NCI-H510A treated with DMSO at 0.1 percent for 48 hours (cell line): Measurements from ENCODE around the gene MAGI3.
"Not testable (repeated sequence)": the region's sequence is repeated elsewhere in the genome, so short reads cannot be mapped to it uniquely, and the experiment has no call there.

ENCODE experiments used
- DNase-seq: peaks from one replicate; lab custom pipeline; 2025; lab: John Stamatoyannopoulos, UW

Gene MAGI3

GRCh38 chr1:113444857-113445256 lies 54.5 kb downstream of the MAGI3 start:
- DNase-seq: no peak

DNA sequence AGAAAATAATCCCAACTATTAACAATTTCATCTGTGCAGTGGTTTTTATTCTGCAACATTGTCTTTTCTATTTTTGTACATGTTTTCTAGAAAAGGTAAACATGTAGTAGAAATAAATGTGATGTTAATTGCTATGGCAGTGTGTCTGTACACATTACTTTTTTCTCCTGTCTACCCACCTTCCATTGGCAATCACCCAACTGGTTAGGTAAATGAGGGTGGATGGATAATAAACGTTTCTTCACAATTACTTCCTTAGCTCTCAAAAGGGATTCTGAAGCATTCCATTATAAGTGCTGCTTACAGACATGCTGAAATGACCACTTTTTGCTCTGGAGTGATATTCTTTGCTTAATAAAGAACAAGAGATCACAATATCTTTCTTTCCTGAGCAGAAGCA lies 61.4 kb downstream of the MAGI3 start:
- DNase-seq: no peak

GRCh38 chr1:113452921-113453770 lies 62.8 kb downstream of the MAGI3 start:
- DNase-seq: peak; percentile 36

DNA sequence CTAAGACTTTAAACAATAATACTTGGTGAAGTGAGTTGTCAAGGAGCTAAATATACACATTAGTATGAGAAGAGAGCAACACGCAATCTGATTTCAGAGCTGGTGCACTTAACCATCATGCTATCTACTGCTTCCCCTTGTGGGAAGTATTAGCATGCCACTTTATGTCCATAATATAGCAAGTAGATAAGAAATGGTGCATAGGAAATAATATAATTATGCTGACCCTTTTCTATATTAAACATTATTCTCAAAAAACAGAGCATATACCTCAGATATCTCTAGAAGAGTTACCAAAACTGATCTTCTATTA lies 63.4 kb downstream of the MAGI3 start:
- no peak for DNase-seq

- no peak for DNase-seq
Observed at GRCh38 chr1:113455374-113455773, 65.1 kb downstream of the MAGI3 start.

DNA sequence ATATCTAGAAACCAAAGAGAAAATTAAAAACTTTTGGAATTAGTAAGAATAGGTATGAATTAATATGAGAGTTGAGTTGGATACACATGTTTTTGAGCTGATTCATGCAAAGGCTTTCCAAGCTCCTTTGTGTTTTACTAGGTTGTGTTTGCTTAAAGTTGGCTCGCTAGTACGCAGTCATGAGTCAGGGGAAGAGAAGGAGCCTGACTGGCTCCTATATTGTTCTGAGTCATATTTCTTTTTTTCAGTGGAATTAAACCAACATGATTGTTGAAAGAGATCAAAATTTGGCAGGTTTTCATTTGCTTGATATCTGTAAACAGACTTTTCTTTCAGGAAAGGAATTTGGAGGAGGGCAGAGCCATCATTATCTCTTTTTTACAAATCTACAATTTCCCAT lies 66.7 kb downstream of the MAGI3 start:
- no peak for DNase-seq

- DNase-seq: no peak
Observed at GRCh38 chr1:113459279-113459678, 69.0 kb downstream of the MAGI3 start.

GRCh38 chr1:113467991-113468390 lies 77.7 kb downstream of the MAGI3 start:
- DNase-seq: no peak

DNA sequence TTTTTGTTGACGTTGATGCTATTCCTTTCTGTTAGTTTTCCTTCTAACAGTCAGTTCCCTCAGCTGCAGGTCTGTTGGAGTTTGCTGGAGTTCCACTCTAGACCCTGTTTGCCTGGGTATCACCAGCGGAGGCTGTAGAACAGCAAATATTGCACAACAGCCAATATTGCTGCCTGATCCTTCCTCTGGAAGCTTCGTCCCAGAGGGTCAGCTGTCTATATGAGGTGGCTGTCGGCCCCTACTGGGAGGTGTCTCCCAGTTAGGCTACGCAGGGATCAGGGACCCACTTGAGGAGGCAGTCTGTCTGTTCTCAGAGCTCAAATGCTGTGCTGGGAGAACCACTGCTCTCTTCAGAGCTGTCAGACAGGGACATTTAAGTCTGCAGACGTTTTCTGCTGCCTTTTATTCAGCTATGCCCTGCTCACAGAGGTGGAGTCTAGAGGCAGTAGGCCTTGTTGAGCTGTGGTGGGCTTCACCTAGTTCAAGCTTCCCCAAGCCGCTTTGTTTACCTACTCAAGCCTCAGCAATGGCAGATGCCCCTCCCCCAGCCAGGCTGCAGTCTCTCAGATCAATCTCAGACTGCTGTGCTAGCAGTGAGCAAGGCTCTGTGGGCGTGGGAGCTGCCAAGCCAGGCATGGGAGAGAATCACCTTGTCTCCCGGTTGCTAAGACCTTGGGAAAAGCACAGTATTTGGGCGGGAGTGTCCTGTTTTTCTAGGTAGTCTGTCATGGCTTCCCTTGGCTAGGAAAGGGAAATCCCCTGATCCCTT lies 88.3 kb downstream of the MAGI3 start:
- DNase-seq: not testable (repeated sequence)

DNA sequence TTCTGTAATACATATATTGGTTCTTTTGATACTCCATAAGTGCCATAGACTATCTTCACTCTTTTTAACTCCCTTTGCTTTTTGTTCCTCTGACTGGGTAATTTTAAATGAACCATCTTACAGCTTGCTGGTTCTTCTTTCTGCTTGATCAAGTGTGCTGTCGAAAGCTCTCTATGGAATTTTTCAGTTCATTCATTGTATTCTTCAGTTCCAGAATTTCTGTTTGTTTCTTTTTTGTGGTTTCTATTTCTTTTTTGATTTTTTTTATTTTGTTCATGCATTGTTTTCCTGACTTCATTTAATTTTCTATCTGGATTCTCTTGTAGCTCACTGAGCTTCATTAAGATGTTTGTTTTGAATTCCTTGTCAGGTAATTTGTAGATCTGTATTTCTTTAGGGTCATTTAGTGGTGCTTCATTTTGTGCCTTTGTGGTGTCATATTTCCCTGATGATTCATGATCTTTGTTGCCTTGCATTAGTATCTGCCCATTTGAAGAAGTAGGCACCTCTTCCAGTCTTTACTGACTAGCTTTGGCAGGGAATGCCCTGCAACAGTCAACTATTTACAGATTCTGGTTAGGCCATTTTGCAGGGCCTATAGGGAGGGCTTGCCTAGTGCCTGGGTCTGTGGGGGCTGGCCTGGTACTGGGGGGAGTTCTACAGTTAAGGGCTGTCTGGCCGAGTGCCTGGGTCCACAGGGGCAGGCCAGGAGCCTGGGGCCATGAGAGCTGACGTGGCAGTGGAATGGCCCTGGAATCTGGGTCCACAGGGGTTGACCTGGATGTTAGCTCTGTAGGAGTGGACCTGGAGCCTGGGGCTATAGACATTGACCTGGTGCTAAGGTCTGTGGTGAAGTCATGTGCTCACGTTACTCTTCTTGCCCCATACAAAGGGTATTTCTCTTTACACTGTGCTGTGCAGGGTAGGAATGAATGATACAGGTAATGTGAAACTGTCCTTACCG lies 89.7 kb downstream of the MAGI3 start:
- no peak for DNase-seq

DNA sequence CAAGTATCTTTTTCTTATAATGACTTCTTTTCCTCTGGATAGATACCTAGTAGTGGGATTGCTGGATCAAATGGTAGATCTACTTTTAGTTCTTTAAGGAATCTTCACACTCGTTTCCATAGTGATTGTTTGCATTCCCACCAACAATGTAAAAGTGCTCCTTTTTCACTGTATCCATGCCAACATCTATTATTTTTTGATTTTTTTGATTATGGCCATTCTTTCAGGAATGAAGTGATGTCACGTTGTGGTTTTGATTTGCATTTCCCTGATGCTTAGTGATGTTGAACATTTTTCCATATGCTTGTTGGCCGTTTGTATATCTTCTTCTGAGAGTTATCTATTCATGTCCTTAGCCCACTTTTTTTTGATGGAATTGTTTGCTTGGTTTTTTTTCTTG lies 94.8 kb downstream of the MAGI3 start:
- DNase-seq: not testable (repeated sequence)

GRCh38 chr1:113488576-113489177 lies 98.4 kb downstream of the MAGI3 start:
- DNase-seq: no peak

DNA sequence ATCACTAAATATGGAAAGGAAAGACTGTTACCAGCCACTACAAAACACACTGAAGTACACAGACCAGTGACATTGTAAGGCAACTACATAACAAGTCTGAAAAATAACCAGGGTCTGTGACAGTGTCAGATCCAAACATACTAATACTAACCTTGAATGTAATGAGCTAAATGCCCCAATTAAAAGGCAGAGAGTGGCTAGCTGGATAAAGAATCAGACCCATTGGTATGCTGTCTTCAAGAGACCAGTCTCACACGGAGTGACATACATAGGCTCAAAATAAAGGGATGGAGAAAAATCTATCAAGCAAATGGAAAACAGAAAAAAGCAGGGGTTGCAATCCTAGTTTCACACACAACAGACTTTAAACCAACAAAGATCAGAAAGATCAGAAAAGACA lies 100.1 kb downstream of the MAGI3 start:
- no peak for DNase-seq

DNA sequence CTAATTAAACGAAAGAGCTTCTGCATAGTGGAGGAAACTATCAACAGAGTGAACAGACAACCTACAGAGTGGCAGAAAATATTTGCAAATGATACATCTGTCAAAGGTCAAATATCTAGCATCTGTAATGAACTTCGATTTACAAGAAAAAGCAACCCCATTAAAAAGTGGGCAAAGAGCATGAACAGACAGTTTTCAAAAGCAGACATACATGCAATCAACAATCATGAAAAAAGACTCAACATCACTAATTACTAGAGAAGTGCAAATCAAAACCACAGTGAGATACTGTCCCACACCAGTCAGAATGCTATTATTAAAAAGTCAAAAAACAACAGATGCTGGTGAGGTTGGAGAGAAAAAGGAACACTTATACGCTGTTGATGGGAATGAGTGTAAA lies 103.2 kb downstream of the MAGI3 start:
- DNase-seq: no peak

DNA sequence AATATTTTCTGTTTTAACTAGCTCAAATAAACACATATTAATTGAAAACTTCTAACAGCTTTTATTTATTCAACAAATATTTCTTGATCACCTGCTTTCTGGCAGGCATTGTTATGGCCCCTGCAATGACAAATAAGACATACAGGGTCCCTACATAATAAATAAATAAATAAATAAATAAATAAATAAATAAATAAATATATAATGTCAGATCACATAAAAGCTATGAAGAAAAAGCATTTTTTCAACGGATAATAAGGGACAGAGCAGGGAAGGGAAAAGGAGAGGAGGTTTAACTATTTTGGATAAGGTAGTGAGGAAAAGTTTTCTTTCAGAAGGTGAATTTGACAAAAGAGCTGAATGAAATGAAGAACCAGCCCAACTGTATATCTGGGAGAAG lies 115.0 kb downstream of the MAGI3 start:
- no peak for DNase-seq

DNA sequence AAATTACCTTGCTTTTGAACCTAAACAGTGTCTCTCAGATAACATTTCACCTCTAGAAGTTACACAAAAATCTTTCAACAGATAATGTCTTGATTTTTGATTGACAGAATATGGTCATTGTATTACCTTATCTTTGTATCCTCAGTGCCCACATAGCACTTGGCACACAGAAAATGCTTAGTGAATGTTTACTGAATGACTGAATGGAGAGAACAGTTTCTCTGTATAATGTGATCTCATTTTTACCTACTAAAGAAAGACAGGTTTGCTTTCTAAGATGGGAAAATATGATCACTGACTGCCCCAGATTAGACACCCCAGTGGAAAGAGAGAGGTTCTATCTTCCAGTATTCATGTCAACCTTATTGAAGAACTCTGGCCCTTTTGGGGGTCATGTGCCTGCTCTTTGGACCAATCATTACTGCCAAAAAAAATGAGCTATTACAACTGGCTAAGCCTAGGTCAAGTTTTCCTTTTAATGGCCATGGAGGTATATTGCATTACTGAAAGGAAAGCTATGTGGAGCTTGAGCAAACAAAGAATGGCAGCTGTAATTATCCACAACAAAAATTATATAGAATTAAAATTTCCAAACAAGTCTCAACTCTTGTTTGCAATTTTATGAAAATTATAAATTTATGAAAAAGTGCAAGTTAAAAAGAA lies 117.4 kb downstream of the MAGI3 start:
- no peak for DNase-seq

- DNase-seq: no peak
Observed at GRCh38 chr1:113508364-113509164, 118.2 kb downstream of the MAGI3 start.

GRCh38 chr1:113509766-113510165 lies 119.5 kb downstream of the MAGI3 start:
- not testable (repeated sequence) for DNase-seq

- DNase-seq: no peak
Observed at GRCh38 chr1:113511269-113511668, 121.0 kb downstream of the MAGI3 start.

- DNase-seq: no peak
Observed at GRCh38 chr1:113515498-113515897, 125.2 kb downstream of the MAGI3 start.

DNA sequence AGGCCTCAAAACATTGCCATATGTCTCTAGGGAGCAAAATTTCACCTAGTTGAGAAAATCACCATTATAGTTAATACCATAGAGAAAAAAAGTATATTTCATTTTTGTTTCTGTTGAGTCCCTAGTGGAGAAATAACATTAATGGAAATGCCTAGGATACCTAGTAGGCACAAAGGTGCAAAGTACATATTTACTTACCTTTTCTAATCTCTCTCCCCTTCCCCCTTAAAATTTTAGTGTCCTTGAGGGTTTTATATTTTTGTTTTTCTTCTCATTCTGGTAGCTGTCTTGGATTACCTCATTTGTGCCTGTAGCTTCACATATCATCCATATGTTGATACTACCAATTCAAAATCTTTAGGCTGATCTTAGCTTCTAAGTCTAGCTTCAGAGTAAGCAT lies 127.0 kb downstream of the MAGI3 start:
- no peak for DNase-seq
